CD14-positive monocyte (primary cell): ENCODE measurements around the gene POLR2B. TPM values are rescaled to one million over a fixed set of nuclear protein-coding genes. Genes with fewer than 3 reads are reported as not detected.
A peak's percentile ranks its signal among the peaks of the same experiment; 100 is the strongest.

ENCODE experiments used
- DNase-seq, 3 donors: peaks; one replicate each; pipeline ENCODE4 v3.0.0-alpha.2; 2011 to 2022
- H2AFZ ChIP-seq: 2 replicates; pipeline ENCODE4 v1.6.0; 2012; ENCODE audit warnings: mild to moderate bottlenecking, low read depth, low read length, inconsistent platforms; ENCODE audit not compliant: insufficient read depth, poor library complexity, severe bottlenecking
- H3K27ac ChIP-seq, 2 donors: 1 replicate in 1 of 2; 2 replicates in 1 of 2; pipeline ENCODE4 v1.5.1; 2012 to 2013; ENCODE audit warnings: low read length in 2 of 2, control low read depth in 1 of 2, inconsistent platforms in 1 of 2, low read depth in 1 of 2, mild to moderate bottlenecking in 1 of 2
- H3K27me3 ChIP-seq, 2 donors: one replicate each; pipeline versions ENCODE4 v1.6.0 to v1.6.1; 2011 to 2013; ENCODE audit warnings: low read length in 2 of 2; ENCODE audit not compliant: control insufficient read depth in 2 of 2, insufficient read depth in 2 of 2
- H3K36me3 ChIP-seq, 2 donors: replicated peaks in 1 of 2; 1 replicate in 1 of 2; 2 replicates in 1 of 2; pipeline versions ENCODE4 v1.5.1 to v1.6.1; 2012 to 2013; ENCODE audit warnings: low read length in 2 of 2, control low read depth in 1 of 2, inconsistent platforms in 1 of 2, mild to moderate bottlenecking in 1 of 2; ENCODE audit not compliant: insufficient read depth in 2 of 2, control insufficient read depth in 1 of 2
- H3K4me1 ChIP-seq, 2 donors: 1 replicate in 1 of 2; 2 replicates in 1 of 2; pipeline versions ENCODE4 v1.5.1 to v1.6.1; 2012 to 2013; ENCODE audit warnings: low read length in 2 of 2, control low read depth in 1 of 2, inconsistent platforms in 1 of 2, mild to moderate bottlenecking in 1 of 2, moderate library complexity in 1 of 2; ENCODE audit not compliant: insufficient read depth in 2 of 2, control insufficient read depth in 1 of 2
- H3K4me2 ChIP-seq: replicated peaks from 2 replicates; pipeline ENCODE3; 2012; ENCODE audit warnings: low read length, moderate library complexity, mild to moderate bottlenecking; ENCODE audit not compliant: poor library complexity, severe bottlenecking; ENCODE audit errors: extremely low read depth
- H3K4me3 ChIP-seq, 3 experiments: fragments of 200-600 bp in 1 of 3; sonication (generic) in 1 of 3; replicated peaks in 1 of 3; 1 replicate in 2 of 3; 2 replicates in 1 of 3; pipeline ENCODE4 v1.5.1; 2011 to 2013; ENCODE audit warnings: low read length in 3 of 3, mild to moderate bottlenecking in 3 of 3, control low read depth in 2 of 3, low read depth in 2 of 3, inconsistent platforms in 1 of 3, moderate library complexity in 1 of 3
- H3K79me2 ChIP-seq: 2 replicates; pipeline ENCODE4 v1.6.0; 2012; ENCODE audit warnings: mild to moderate bottlenecking, control low read depth, inconsistent platforms, low read length, moderate library complexity; ENCODE audit not compliant: insufficient read depth
- H3K9ac ChIP-seq: 2 replicates; pipeline ENCODE4 v1.6.0; 2017; ENCODE audit warnings: low read length, mild to moderate bottlenecking; ENCODE audit not compliant: insufficient read depth, poor library complexity, severe bottlenecking
- H3K9me3 ChIP-seq, 2 donors: replicated peaks in 1 of 2; 1 replicate in 1 of 2; 2 replicates in 1 of 2; pipeline versions ENCODE4 v1.5.1 to v1.6.1; 2012 to 2013; ENCODE audit warnings: low read length in 2 of 2, control low read depth in 1 of 2; ENCODE audit not compliant: control insufficient read depth in 1 of 2, insufficient read depth in 1 of 2
- H4K20me1 ChIP-seq: 2 replicates; pipeline ENCODE4 v1.6.0; 2012; ENCODE audit warnings: mild to moderate bottlenecking, low read length, control low read depth, moderate library complexity; ENCODE audit not compliant: insufficient read depth
- H3K27ac Mint-ChIP-seq, 7 donors: one replicate each; pipeline ENCODE4 v1.8.0; 2020; ENCODE audit warnings: mild to moderate bottlenecking in 7 of 7, mixed read lengths in 7 of 7, moderate library complexity in 6 of 7, inconsistent platforms in 2 of 7
- H3K27me3 Mint-ChIP-seq, 3 donors: one replicate each; pipeline ENCODE4 v1.8.0; 2021 to 2022; ENCODE audit warnings: low read depth in 3 of 3, mild to moderate bottlenecking in 3 of 3, mixed read lengths in 3 of 3, moderate library complexity in 3 of 3, inconsistent platforms in 1 of 3
- H3K36me3 Mint-ChIP-seq, 2 donors: one replicate each; pipeline ENCODE4 v1.8.0; 2020; ENCODE audit warnings: mixed read lengths in 2 of 2, inconsistent platforms in 1 of 2, mild to moderate bottlenecking in 1 of 2
- H3K4me1 Mint-ChIP-seq: one replicate; pipeline ENCODE4 v1.8.0; 2020; ENCODE audit warnings: mild to moderate bottlenecking, mixed read lengths
- H3K4me3 Mint-ChIP-seq, 2 donors: one replicate each; pipeline ENCODE4 v1.8.0; 2020; ENCODE audit warnings: mild to moderate bottlenecking in 2 of 2, mixed read lengths in 2 of 2, moderate library complexity in 1 of 2
- H3K9me3 Mint-ChIP-seq, 7 donors: one replicate each; pipeline ENCODE4 v1.8.0; 2020 to 2022; ENCODE audit warnings: mixed read lengths in 7 of 7, mild to moderate bottlenecking in 6 of 7, moderate library complexity in 6 of 7, inconsistent platforms in 2 of 7
- CTCF ChIP-seq: fragments of 200-600 bp; IDR thresholded peaks from one replicate; pipeline ENCODE4 v1.8.0; 2022; ENCODE audit warnings: antibody characterized with exemption, mild to moderate bottlenecking
- WGBS: methylation state at CpG from one replicate; pipeline ENCODE4 v1.1.5; 2013; ENCODE audit warnings: missing lambda C conversion rate; ENCODE audit not compliant: insufficient coverage; 5-methylcytosine and 5-hydroxymethylcytosine counted together
- intact Hi-C, 2 donors: fragments of 100-400 bp; cut with micrococcal nuclease; formaldehyde crosslinking; loops; one replicate each; pipeline versions ENCODE4 v1.15.0 to v1.15.1; 2023
- polyA plus RNA-seq, 3 donors: library from polyadenylated mRNA; depleted of rRNA in 1 of 3; unstranded in 2 of 3; stranded (reverse) in 1 of 3; fragments of 300-500 nt in 2 of 3; fragments of >200 nt in 1 of 3; fragmentation: Illumina TruSeq in 2 of 3; gene quantifications; 1 replicate in 2 of 3; 2 replicates in 1 of 3; pipeline ENCODE4 v1.2.3, GENCODE V29; 2012 to 2021

The POLR2B gene
- polyA plus RNA-seq, 3 donors: 29.0 to 42.1 (median 36.1) TPM

GRCh38 chr4:57061395-57061794 lies 82.7 kb downstream of the POLR2B start:
- no peak overlapping the region for H3K27ac ChIP-seq

GRCh38 chr4:57063518-57063917 lies 84.8 kb downstream of the POLR2B start:
- no peak for TF ChIP-seq CTCF
- no CpG with 5 or more reads among the region's 1 CpG for WGBS
- Histone ChIP-seq H2AFZ (no peak overlapping the region), H3K4me1 (no peaks in the 10 kb centered on the region), H3K9ac (no peak overlapping the region), H3K36me3 (no peaks in the 10 kb centered on the region), H3K27me3 (no peaks in the 10 kb centered on the region), H3K27ac (no peak overlapping the region), H3K9me3 (no peaks in the 10 kb centered on the region), H3K79me2 (peaks cover 49% of the 10 kb centered on the region), H3K4me2 (no peak overlapping the region), H4K20me1 (no peaks in the 10 kb centered on the region), H3K4me3 (no peak overlapping the region)
- Mint-ChIP-seq H3K27me3 (no peaks in the 10 kb centered on the region), H3K9me3 (peaks cover 0 to 2% (median 0%) of the 10 kb centered on the region in 7 donors), H3K4me1 (peaks cover 3% of the 10 kb centered on the region), H3K4me3 (no peak overlapping the region), H3K36me3 (peaks cover 10 to 22% of the 10 kb centered on the region in 2 donors), H3K27ac (peak overlapping the region in 1 of 7 donors; percentile 14)
- no peak for DNase-seq
- intact Hi-C loops: no loop called here

More at GRCh38 chr4:57061395-57061794, 82.7 kb downstream of the POLR2B start:
- Histone ChIP-seq H3K9ac (no peak overlapping the region), H3K4me2 (no peak overlapping the region), H3K4me3 (no peak overlapping the region), H4K20me1 (no peaks in the 10 kb centered on the region), H3K79me2 (peaks cover 59% of the 10 kb centered on the region), H2AFZ (no peak overlapping the region), H3K27me3 (no peaks in the 10 kb centered on the region), H3K36me3 (no peaks in the 10 kb centered on the region), H3K4me1 (no peaks in the 10 kb centered on the region), H3K9me3 (no peaks in the 10 kb centered on the region)
- no peaks in the 10 kb centered on the region for H3K27me3 Mint-ChIP-seq
- intact Hi-C loops: no loop called here
- H3K9me3 Mint-ChIP-seq: peaks cover 0 to 2% (median 0%) of the 10 kb centered on the region in 7 donors
- H3K27ac Mint-ChIP-seq: no peak overlapping the region
- DNase-seq: no peak
- no peak overlapping the region for H3K4me3 Mint-ChIP-seq
- peaks cover 5 to 17% of the 10 kb centered on the region in 2 donors for H3K36me3 Mint-ChIP-seq
- H3K4me1 Mint-ChIP-seq: peaks cover 3% of the 10 kb centered on the region
- WGBS: no CpG with 5 or more reads among the region's 5 CpGs
- TF ChIP-seq CTCF: no peak
